HG03354 (cell line): ENCODE measurements around the gene ERH.
"Not testable (repeated sequence)": the region's sequence is repeated elsewhere in the genome, so short reads cannot be mapped to it uniquely, and the experiment has no call there.

Experiments used
- ATAC-seq: cut with Tn5 transposase; IDR thresholded peaks from one replicate; pipeline ENCODE4 v1.9.1; 2021; ENCODE audit warnings: mild to moderate bottlenecking; ENCODE audit not compliant: unreplicated experiment, poor library complexity, severe bottlenecking

ERH gene

DNA sequence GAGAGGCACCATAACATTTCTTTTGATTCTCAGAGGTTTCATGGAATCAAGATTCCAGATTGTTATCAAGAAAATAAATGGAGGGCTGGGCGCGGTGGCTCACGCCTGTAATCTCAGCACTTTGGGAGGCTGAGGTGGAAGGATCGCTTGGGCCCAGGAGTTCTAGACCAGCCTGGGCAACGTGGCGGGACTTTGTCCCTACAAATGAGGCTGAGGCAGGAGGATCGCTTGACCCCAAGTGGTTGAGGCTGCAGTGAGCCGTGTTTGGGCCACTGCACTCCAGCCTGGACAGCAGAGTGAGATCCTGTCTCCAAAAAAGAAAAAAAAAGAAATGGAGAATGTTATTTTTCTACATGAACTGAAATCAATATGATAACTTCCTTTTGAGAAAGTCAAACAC, 1.7 kb upstream of the ERH start:
- no peak for ATAC-seq

DNA sequence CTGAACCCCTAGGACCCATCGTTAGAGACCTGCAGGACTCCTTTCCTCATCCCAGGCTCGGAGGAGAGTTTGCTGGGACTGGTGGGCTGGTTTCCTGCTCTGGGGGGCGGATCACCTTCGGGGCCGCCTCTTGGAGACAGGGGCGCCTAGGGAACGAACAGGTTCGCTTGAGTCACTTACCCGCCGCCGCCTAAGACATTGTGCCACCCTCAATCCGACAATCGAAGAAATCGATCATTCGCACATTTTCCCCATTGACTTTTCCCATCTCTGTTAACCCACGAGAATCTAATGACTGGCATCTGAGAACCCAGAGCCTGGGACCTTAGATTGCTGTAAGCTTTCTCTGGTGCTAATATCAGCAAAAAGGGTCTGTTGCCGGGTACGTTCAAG, 715 bp upstream of the ERH start:
- ATAC-seq, result no peak

DNA sequence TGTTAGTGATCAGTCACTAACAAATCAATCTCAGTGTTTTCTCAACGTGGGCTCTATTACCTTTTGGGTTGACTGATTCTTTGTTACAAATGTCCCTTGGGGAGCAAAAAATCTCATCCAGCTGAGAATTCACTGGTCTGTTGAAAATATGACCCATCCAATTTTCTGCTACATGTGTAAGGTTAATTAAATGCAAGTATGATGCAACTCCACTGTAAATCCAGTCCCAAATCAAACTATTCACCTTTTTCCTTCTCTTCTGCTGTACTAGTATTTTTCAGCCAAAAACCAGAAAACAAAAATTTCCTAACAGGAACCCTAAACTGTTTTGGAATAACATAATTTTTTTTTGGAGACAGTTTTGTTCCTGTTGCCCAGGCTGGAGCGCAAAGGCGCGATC, 2.2 kb downstream of the ERH start:
- no peak for ATAC-seq

DNA sequence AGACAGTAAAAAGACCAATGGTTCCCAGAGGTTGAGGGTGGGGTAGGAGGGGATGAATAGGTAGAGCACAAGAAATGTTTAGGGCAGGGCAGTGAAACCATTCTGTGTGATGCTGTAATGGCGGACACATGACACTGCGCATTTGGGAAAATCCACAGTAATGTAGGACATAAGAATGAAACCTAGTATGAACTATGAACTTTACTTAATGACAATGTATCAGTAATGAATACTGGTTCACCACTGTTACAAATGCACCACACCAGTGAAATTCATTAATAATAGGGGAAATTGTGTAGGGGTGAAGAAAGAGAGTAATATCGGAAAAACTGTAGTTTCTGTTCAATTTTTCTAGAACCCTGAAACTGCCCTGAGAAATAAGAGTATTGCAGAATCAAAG, 5.6 kb downstream of the ERH start:
- ATAC-seq, result no peak

DNA sequence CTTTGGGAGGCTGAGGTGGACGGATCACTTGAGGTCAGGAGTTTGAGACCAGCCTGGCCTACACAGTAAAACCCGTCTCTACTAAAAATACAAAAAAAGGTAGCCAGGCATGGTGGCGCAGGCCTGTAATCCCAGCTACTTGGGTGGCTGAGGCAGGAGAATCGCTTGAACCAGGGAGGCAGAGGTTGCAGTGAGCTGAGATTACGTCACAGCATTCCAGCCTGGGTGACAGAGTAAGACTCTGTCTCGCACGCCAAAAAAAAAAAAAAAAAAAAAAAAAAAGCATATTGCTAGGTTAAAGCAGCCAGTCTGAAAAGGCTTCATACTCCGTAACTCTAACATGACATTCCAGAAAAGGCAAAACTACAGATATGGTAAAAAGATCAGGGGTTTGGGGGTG, 6.7 kb downstream of the ERH start:
- not testable (repeated sequence) for ATAC-seq

DNA sequence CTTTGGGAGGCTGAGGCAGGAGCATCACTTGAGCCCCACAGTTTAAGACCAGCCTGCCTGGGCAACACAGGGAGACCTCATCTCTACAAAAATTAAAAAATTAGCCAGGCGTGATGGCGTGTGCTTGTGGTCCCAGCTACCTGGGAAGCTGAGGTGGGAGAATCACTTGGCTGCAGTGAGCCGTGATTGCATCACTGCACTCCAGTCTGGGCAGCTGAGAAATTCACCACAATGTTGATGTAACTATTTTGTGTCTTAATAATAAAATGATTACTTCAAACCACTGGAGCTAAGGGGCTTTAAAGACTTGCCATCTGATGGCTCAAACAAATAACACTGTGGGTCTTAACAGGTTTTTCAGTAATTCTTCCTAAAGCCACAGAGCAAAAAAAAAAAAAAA, 10.8 kb downstream of the ERH start:
- no peak for ATAC-seq

DNA sequence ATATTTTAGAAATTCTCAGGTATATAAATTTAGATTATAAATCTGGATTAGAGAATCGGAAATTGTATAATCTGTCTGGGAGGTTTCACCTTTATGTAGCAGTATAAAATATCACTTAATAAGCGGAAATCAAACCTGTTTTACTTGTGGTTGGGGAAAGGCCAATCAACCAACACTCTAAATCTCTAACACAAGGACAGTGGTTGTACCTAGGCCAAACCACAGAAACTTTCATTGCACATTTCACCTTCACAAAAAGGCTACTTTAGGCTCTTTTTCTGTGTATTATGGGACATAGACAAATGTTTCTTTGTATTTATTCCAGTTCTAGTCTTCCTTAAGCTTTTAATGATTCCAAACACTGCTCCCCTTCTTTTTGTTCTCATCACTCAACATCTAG, 19.8 kb downstream of the ERH start:
- ATAC-seq, result no peak

DNA sequence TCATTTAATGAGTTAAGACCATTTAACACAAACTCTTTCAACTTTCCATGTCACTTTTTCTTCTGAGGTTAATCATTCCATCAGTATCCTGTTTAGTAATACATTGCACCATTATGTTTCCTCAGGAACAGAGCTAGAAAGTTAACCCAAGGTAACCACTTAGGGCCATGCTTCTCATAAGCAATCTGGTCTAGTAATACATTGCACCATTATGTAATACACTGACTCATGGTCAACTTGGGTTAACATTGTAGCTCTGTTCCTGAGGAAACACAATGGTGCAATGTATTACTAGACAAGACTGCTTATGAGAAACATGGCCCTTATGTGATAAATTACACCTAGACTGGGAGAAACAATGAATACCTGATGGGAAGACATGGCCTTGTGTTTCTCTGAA, 21.7 kb downstream of the ERH start:
- no peak for ATAC-seq

DNA sequence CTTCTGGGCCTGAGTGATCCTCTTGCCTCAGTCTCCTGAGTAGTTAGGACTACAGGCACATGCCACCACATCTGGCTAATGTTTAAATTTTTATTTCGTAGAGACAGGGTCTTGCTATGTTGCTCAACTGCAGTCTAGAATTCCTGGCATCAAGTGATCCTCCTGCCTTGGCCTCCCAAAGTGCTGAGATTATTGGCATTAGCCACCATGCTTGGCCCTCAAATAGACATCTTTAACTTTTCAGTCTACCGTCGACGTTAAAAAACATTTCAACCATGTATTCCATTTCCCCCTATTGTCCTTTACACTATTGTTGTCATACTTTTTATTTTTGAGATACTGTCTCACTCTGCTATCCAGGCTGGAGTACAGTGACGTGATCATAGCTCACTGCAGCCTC, 22.4 kb downstream of the ERH start:
- ATAC-seq, result no peak

DNA sequence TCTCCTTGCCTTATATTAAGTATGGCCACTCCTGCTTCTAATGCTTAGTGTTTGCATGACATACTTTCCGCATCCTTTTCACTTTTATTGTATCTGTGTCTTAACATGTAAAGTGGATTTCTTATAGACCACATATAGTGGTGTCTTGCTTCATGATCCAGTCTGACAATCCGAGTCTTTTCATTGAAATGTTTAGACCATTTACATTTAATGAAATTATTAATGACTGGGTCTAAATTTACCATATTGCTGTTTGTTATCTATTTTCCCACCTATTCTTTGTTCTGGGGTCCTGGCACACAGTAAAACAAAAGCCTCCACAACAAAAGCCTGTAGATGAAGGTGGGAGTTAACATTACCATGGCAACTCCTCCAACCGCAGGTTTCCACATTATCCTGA, 22.9 kb downstream of the ERH start:
- ATAC-seq, result no peak

DNA sequence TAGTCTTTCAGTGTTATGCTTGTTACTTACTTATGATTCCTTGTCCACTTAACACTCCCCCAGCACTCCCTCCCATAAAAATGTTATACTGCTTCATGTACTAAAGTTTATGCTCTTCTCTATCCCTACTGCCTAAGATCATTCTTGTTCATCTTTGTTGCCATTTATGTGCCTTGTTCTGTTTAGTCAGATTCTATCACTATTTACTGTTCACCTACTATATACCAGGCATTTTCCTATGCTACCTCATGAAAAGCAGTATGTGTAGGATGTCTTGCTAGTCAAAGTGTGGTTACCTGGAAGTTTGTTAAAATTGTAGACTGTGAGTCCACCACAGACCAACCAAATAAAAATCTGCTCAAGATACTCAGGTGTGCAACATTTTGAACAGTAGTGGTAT, 23.9 kb downstream of the ERH start:
- no peak for ATAC-seq

DNA sequence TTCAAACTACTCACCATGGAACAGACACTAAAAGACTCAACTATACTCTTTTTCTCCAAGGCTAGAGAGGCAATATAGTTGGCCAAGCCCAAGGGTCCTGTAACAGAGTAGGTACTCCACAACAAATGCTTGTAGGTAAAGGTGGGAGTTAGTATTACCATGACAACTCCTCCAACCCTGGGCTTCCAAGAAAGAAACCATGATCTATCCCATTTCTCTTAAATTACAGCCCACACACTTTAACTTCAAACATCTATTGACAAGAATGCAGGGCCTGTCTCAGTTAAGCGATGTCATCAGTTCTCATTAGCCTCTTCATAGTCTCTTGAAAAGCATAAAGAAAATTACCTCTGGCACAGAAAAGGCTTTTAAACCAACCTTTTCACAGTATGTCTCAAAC, 25.0 kb downstream of the ERH start:
- ATAC-seq, result no peak

DNA sequence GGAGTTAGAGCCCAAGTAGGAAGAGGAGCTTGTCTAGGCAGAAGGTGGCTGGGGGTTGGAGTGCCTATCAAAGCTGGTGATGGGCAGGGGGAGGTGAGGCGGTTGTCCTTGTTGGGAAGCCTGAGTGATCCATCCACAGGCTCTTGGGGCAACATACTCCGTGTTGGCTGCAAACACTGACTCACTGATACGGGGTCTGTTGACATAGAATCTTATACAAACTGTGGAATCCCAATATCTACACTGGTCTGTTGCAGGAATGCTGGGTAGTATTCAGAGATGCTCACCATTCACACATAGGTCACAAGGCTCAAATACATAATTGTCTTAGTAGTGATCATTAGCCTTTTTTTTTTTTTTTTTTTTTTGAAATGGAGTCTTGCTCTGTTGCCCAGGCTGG, 26.0 kb downstream of the ERH start:
- no peak for ATAC-seq

DNA sequence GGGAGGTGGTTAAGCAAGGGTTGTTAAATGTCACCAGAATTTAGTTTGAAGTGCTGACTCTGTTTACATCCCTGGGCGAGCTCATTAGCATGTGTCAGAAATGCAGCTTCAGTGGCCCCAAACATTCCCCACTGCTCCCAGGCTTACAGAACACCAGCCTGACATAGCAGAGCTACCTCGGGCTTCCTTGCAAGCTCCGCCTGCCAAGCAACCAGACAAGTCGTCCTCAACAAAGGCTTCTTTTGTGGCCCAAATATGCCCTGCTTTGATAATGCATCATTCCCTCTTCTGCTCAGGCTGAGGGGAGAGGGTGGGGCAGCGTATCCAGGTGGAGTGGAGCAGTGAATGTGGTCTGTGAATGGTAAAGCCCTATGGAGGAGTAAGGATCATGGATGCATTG, 28.0 kb downstream of the ERH start:
- no peak for ATAC-seq

DNA sequence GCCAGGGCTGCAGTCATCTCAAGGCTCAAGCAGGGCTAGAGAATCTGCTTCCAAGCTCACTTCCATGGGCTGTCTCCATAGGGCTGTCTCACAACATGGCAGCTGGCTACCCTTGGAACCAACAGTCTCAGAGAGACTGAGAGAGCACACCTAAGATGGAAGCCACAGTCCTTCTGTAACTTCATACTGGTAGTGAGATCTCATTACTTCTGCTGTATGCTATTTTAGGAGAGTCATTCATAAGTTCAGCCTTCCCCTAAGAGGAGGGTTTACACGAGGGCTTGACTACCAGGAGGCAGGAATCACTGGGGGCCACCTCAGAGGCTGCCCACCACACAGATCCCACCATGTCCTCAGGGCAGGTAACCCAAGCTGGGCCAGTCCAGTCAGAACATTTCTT, 29.7 kb downstream of the ERH start:
- no peak for ATAC-seq

DNA sequence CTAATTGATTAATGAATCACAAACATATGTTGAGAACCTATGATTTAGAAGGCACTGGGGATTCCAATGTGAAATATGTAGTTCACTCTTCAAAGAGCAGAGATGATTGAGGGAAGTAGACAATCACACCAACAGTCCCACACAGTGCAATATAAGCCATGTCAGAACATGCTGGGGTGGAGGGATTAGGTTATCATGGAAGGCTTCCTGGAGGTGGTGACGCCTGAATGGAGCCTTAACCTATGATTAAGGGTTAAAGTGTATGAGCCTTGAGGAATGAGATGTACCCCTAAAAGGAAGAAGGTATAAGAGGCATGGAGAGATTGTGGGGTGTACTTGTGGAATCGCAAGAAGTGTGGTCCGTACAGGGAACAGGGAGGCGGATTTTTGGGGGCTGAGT, 31.3 kb downstream of the ERH start:
- no peak for ATAC-seq

DNA sequence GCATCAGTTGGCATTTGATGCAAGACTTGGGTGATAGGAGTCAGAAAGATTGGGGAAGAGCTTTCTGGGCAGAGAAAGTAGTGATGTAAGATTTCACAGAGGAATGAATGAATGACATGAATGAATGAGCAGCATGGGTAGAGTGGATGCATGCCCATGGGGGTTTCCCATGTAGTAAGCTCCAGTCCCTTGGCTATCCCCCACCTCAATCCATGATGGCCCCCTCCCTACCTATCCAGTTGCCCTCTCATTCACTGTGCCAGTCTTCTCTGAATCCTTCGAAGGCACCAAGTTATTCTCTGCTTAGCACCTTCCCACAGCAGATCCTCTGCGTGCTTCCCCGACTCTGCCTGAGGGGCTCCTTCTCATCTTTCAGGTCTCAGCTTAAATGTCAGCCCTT, 32.0 kb downstream of the ERH start:
- no peak for ATAC-seq

DNA sequence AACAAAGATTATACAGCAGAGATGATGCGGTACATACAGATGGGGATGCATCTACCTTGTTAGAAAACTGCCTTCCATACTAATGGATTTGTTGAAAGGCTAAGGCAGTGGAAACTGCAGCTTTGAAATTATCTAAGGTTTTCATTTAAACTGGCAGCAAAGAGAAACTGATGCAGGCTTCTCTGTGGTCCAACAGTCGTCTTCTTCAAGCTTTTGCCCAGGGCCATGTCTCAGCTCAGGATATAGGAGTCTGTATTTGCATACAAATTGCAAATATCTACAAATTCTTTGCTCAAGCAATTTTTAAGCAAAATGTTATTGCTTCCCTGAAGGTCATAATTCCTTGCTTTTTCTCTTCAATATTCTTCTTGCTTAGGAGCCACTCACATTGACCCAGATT, 33.7 kb downstream of the ERH start:
- no peak for ATAC-seq

DNA sequence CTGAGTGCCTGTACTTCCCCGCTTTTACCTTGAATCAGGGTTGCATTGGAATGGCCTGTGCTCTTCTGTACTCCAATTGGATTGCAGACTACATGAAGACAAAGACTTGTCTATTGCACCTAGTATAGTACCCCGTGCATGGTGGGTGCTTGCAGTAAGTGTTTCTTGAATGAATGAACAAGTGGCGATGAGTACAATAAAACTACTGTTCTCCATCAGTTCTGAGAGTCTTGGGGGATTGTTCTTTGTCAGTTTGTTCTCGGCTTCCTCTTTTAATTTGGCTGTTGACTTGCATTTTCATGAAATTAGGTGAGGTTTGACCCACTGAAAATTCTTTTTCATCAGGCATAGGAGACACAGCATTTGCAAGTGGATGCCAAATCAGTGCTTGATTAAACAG, 34.1 kb downstream of the ERH start:
- no peak for ATAC-seq

DNA sequence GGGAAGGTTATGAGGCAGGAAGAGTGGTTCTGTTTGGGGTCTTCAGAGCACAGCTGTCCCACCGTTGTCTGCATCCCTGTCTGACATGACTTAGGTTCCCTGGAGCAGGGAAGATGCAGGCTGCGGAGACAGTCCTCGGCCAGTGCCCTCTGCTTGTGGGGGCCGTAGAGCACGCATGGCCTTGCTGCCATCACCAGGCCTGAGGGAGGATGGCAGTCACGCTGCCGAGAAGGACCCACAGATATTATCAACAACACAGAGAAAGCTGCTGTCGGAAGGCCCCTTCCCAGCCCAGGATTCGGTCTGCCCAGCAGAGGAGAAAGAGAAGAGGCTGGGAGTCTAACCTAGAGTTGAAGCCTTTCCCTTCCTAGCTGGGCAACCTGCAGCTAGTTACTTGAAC, 35.0 kb downstream of the ERH start:
- no peak for ATAC-seq

DNA sequence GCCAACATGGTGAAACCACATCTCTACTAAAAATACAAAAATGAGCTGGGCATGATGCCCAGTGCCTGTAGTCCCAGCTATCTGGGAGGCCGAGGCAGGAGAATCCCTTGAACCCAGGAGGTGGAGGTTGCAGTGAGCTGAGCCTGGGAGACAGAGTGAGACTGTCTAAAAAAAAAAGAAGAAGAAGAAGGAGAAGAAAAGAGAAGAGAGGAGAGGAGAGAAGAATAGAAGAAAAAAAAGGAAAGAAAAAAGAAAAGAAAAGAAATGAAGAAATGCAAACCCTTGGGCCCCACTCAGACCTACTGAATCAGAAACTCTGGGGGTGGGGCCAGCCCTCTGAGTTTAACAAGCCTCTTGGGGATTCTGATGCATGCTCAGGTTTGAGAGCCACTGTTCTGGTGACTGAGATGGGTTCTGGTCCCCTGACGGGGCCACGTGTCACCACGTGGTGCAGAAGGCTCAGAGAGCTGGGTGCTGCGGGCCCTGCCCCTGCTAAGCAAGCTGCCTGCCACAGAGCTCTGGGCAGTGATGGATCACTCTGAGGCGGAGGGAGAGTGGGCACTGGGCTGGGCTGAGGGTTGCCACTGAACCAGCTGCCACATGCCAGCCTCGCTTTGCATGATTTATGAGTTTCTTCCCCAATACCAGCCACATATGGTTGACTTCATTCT, 37.5 kb downstream of the ERH start:
- no peak for ATAC-seq

DNA sequence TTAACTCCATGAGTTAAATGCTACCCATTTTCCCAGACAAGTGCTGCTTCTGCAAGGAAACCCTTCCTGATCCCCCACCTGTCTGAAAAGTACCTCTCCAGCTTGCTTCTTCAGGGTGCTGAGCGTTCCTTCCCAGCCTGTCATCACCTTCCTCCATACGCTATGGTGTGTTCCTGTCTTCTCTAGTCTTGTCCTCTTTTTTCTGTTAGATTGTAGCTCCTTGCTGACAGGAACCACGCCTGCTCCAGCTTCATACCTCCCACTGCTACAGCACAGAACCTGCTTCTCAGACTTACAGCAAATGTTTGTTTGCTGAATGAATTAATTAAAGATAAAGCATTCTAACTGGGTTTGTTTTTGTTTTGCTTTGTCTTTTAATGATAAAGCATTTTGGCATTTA, 39.1 kb downstream of the ERH start:
- ATAC-seq, result no peak
